GM19025 (cell line): ENCODE measurements around the gene UBE2O.
A peak's percentile ranks its signal among the peaks of the same experiment; 100 is the strongest.

Experiments used
- ATAC-seq: cut with Tn5 transposase; IDR thresholded peaks from one replicate; pipeline ENCODE4 v1.9.1; 2021; ENCODE audit warnings: mild to moderate bottlenecking, low read depth, moderate library complexity; ENCODE audit not compliant: unreplicated experiment

Gene UBE2O

DNA sequence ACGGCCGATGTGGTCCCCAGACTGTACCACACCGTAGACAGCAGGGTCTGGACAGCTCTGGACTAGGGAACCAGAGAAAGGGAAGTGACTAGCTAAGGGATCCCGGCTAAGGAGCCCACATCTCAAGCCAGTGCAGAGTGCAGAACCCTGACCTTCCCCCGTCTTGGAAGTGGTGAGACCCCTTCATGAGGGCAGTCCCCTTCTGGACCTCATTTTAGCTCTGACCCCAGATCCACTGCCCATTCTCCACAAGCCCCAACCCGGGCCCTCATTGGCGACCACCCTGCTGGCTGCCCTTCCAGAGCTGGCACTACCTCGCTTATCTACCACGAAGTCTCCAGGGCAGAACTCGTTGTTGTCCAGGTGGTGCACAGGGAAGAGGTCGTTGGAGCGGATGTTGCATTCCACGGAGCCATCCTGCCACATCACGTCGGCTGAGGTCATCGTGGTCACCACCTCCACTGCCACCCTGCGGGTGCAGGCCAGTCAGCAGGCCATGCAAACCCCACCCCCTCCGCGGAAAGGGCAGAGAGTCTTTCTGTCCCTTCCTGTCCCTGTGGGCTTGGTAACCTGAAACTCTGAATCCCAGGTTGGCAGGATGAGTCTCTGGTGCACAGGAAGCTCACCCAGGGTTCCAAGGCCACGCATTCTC lies 54.3 kb downstream of the UBE2O start:
- ATAC-seq = no peak

- no peak for ATAC-seq
Observed at GRCh38 chr17:76397687-76398522, 55.0 kb downstream of the UBE2O start.

DNA sequence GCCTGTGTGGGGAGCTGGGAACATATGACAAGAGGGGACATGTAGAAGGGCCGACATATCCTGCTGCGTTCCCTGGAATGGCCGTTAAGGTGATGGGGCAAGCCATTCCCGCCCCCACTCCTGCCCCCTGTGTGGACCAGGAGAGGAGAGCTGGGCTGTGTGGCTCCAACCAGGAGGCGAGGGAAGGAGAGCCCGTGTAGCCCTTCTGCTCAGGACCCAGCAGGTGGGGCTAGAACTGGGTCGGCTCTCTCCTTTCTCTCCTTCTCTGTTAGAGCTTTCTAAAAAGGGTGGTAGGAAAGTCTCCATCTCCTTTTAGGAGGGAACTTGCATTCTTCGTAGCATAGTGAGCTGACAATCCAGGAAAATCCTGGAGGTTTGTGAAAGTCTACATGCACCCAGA lies 55.8 kb downstream of the UBE2O start:
- no peak for ATAC-seq

DNA sequence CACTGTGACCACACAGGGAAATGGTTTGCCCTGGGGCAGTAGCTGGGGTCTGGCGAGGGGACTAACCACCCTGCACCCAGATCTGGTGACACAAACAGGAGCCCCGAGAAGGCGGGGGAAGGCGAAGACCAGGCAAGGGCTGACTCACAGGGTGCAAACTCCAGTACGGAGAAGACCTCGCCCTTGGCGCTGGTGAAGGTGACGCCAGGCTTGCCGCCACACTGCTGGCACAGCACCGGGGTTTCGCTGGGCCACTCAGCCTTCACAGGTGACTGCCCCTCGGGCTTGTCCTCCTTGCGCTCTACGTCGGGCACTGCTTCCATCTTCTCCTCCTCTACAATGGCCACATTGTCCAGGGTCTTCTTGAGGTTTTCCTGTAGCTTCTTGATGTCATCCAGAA lies 57.0 kb downstream of the UBE2O start:
- no peak for ATAC-seq

- ATAC-seq = no peak
Observed at GRCh38 chr17:76394166-76394565, 58.8 kb downstream of the UBE2O start.

DNA sequence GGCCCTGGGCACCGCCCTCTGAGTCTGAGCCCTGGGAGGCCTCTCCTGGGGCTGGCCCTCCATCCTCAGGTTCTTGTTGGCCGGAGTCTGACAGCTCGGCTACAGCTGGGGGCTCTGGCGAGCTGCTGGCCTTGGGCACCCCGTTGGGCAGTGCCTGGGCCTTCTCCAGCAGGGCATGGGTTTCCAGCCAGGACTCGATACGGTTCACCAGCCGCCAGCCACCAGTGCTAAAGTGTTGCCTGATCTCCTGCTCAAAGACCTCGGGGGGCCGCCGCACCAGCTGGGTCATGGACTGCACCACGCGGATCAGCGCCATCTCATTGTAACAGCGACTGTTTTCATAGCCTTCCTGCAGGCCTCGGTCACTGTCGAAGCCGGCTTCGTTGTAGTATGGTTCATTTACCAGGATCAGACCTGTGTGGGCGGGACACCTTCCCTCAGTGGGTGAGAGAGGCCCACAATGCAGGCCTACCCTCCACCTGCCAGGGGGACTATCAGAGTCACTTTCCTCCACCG lies 61.7 kb downstream of the UBE2O start:
- no peak for ATAC-seq

GRCh38 chr17:76390003-76390421 lies 62.9 kb downstream of the UBE2O start:
- ATAC-seq = no peak

DNA sequence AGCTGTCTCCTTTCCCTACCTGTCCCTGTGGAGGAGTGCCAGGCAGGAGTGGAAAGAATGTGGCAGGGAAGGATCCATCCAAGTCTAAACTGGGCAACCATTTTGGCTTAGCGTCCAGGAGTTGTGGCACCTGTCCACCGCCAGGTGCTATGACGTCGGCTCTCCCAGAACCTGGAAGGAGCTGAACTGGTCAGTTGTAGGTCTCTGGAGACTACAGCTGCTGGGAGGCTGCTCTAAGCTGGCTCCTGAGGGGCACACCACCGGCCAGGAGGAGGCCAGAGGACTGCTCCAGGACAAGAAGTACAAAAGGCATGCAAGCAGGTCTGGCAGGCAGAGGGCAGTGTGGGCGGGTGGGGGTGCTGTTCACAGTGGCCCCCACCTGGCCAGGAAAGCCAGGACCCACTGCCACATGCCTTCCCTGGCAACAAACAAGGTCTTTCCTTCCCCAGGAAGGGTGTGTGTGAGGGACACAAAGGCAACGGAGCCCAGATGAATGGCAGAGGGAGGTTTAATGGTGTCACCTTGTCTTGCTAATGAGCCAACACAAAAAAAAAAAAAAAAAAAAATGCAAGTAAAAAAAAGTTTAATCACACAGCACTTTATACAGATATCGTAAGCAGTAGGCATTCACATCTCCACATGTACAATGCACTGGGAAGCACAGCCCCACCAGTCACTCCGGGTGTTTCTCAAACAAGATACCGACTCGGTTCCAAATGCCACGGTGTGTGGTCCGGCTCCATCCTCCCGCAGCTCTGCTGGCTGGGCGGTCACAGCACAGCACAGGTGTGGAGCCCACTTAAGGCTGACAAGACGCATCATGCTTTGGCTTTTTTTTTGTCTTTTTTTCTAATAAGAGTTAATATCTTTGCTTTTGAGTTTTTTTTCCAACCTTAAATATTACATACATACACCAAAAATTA lies 63.7 kb downstream of the UBE2O start:
- no peak for ATAC-seq

- ATAC-seq = no peak
Observed at GRCh38 chr17:76386966-76387765, 65.8 kb downstream of the UBE2O start.

- no peak for ATAC-seq
Observed at GRCh38 chr17:76385892-76386786, 66.8 kb downstream of the UBE2O start.

DNA sequence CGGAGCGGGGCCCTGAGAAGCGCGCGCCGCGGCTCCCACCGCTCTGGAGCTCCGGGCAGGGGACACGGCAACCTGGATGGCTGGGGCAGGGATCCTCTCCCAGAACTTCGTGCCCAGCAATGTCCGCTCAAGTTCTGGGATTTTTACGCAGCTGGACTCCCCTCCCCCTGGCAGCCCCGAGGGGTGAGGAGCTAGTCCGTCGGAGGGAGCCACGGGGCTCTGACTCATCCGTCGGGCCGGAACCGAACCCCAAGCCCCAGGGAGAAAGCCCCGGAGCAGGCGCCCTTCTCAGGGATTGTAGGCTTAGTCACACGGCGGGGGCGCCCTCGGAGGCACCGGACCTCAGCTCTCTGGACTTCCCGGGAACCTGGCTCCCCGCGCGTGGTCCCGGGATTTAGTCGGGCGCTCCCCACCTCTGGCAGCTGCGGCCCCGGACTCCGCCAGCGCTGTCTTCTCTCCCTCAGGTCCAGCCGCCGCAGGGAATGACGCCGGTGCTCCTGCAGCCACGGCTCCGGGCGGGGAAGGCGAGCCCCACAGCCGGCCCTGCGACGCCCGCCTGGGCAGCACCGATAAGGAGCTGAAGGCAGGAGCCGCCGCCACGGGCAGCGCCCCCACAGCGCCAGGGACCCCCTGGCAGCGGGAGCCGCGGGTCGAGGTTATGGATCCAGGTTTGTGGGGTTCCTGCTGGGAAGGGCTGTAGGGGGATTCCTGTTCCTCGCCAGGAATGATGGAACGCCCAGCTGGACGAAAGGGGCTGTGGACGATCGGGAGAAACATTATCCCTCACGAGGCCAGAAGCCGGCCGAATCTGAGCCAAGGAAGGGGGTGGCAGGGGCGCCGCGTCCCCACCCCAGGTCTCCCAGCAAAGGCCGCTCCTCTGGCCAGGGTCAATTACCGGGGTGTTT lies 67.7 kb downstream of the UBE2O start:
- ATAC-seq = no peak

GRCh38 chr17:76384222-76384986 lies 68.5 kb downstream of the UBE2O start, which contains the start of gene SPHK1:
SPHK1 (plus strand) TSS chr17:76384609; CDS start chr17:76385645, 1,036 bp downstream.
- ATAC-seq = peak; percentile 62

DNA sequence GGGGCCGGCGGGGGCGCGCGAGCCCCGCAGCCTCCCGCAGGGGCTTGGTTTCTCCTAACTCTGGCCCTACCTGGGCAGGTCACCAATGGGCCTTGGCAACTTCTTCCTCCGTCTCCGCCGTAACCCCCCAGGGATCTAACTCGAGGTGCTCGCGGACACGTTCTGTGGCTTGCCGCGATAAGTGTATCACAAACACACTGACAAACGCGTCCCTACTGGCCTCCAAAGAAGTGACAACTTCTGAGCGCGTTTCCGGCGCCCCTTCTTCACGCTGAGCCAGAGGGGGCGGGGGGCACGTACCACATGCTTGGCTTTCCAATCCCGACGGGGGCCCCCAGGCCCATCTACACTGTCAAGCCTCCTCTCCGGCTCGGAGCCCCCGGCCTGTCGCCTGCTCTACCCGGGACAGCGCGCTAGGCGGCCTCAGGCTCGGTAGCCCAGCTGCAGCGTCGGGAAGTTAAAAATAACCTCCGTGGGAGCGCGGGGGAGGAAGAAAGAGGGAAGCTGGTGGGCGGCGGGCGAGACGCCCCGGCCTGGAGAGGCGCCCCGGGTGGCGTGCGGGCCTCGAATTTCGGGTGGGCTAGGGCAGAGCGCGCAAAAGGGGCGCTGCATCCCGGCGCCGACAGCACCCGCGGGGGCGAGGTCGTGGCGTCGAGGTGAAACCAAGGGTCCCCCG lies 69.3 kb downstream of the UBE2O start:
- peak; percentile 6 for ATAC-seq

GRCh38 chr17:76382803-76383545 lies 70.0 kb downstream of the UBE2O start:
- ATAC-seq = no peak

- no peak for ATAC-seq
Observed at GRCh38 chr17:76382351-76382802, 70.6 kb downstream of the UBE2O start.
